IMR-90 (cell line): ENCODE measurements around the gene PIK3CA. TPM values are rescaled to one million over a fixed set of nuclear protein-coding genes. Genes with fewer than 3 reads are reported as not detected.

ENCODE experiments used
- ATAC-seq: fragments of 200-7000 bp; cut with Tn5 transposase; 2 replicates; pipeline ENCODE4 v1.9.1; 2020; ENCODE audit warnings: low read depth, mild to moderate bottlenecking, moderate library complexity
- BruUV-seq: library from RNA; stranded (reverse); fragments of 400-500 nt; replicated peaks from 2 replicates; lab custom pipeline; 2021; lab: Mats Ljungman, UMichigan
- CTCF ChIA-PET: fragments of 300-600 bp; formaldehyde crosslinking; extraction: SDS; loops from one replicate; lab custom pipeline; 2021; ENCODE audit warnings: antibody characterized with exemption; lab: Yijun Ruan, JAX
- POLR2A ChIA-PET: fragments of 300-600 bp; sonication (Branson Sonifier 250); formaldehyde crosslinking; loops from one replicate; lab custom pipeline; 2022; ENCODE audit warnings: antibody characterized with exemption; ENCODE audit not compliant: unreplicated experiment; lab: Charles Lee
- DNase-seq: peaks from one replicate; pipeline ENCODE4 v3.0.0; 2013
- H2AFZ ChIP-seq: replicated peaks from 2 replicates; pipeline ENCODE3; 2013; ENCODE audit warnings: low read length, mild to moderate bottlenecking; ENCODE audit not compliant: poor library complexity
- H2AK5ac ChIP-seq: 2 replicates; pipeline ENCODE4 v1.6.1; 2013; ENCODE audit warnings: low read depth, low read length, inconsistent platforms
- H2AK9ac ChIP-seq: replicated peaks from 2 replicates; pipeline ENCODE3; 2013; ENCODE audit warnings: mild to moderate bottlenecking, low read depth, low read length, moderate library complexity; ENCODE audit not compliant: poor library complexity
- H2BK120ac ChIP-seq: 2 replicates; pipeline ENCODE4 v1.6.1; 2013; ENCODE audit warnings: low read depth, low read length, inconsistent platforms
- H2BK15ac ChIP-seq: 3 replicates; pipeline ENCODE4 v1.6.1; 2013; ENCODE audit warnings: low read depth, low read length, inconsistent platforms
- H2BK20ac ChIP-seq: 2 replicates; pipeline ENCODE4 v1.6.1; 2013; ENCODE audit warnings: low read depth, mild to moderate bottlenecking, inconsistent platforms, low read length, moderate library complexity
- H2BK5ac ChIP-seq: 2 replicates; pipeline ENCODE4 v1.6.1; 2013; ENCODE audit warnings: mild to moderate bottlenecking, low read depth, low read length, inconsistent platforms; ENCODE audit not compliant: poor library complexity, severe bottlenecking
- H3K14ac ChIP-seq: replicated peaks from 2 replicates; pipeline ENCODE4 v1.6.1; 2013; ENCODE audit warnings: low read depth, low read length, inconsistent platforms
- H3K18ac ChIP-seq: 2 replicates; pipeline ENCODE4 v1.6.1; 2013; ENCODE audit warnings: low read depth, low read length, control low read depth
- H3K23ac ChIP-seq: 2 replicates; pipeline ENCODE4 v1.6.1; 2013; ENCODE audit warnings: low read depth, low read length, inconsistent platforms
- H3K27ac ChIP-seq: 2 replicates; pipeline ENCODE4 v1.5.1; 2013; ENCODE audit warnings: mild to moderate bottlenecking, control low read depth, low read length; ENCODE audit not compliant: insufficient read depth
- H3K27me3 ChIP-seq: 2 replicates; pipeline ENCODE4 v1.6.1; 2013; ENCODE audit warnings: low read length; ENCODE audit not compliant: control insufficient read depth, insufficient read depth
- H3K36me3 ChIP-seq: 2 replicates; pipeline ENCODE4 v1.6.1; 2013; ENCODE audit warnings: low read length, mixed read lengths; ENCODE audit not compliant: control insufficient read depth, insufficient read depth
- H3K4ac ChIP-seq: 2 replicates; pipeline ENCODE4 v1.6.1; 2013; ENCODE audit warnings: low read depth, low read length, inconsistent platforms
- H3K4me1 ChIP-seq: 2 replicates; pipeline ENCODE4 v1.6.1; 2013; ENCODE audit warnings: low read length, mixed read lengths; ENCODE audit not compliant: control insufficient read depth, insufficient read depth
- H3K4me2 ChIP-seq: 2 replicates; pipeline ENCODE4 v1.6.1; 2013; ENCODE audit warnings: low read depth, mild to moderate bottlenecking, control low read depth, low read length, moderate library complexity
- H3K4me3 ChIP-seq: 2 replicates; pipeline ENCODE4 v1.5.1; 2013; ENCODE audit warnings: low read depth, mild to moderate bottlenecking, control low read depth, low read length, moderate library complexity; ENCODE audit not compliant: insufficient read depth
- H3K56ac ChIP-seq: 2 replicates; pipeline ENCODE4 v1.6.1; 2013; ENCODE audit warnings: low read length, inconsistent platforms; ENCODE audit not compliant: insufficient read depth; ENCODE audit errors: extremely low read depth
- H3K79me1 ChIP-seq, 2 experiments: 2 replicates each; pipeline ENCODE4 v1.6.1; 2013; ENCODE audit warnings: low read length in 2 of 2, inconsistent platforms in 1 of 2, low read depth in 1 of 2
- H3K9ac ChIP-seq: 2 replicates; pipeline ENCODE4 v1.6.1; 2013; ENCODE audit warnings: low read depth, low read length, control low read depth
- H3K9me1 ChIP-seq: 2 replicates; pipeline ENCODE4 v1.6.1; 2013; ENCODE audit warnings: low read length, inconsistent platforms; ENCODE audit not compliant: insufficient read depth
- H3K9me3 ChIP-seq: 2 replicates; pipeline ENCODE4 v1.6.1; 2013; ENCODE audit warnings: low read length; ENCODE audit not compliant: control insufficient read depth, insufficient read depth
- H4K20me1 ChIP-seq: 2 replicates; pipeline ENCODE4 v1.6.1; 2013; ENCODE audit warnings: low read length, inconsistent platforms; ENCODE audit not compliant: insufficient read depth
- H4K5ac ChIP-seq: 2 replicates; pipeline ENCODE4 v1.6.1; 2013; ENCODE audit warnings: mild to moderate bottlenecking, low read depth, low read length, control low read depth
- H4K8ac ChIP-seq, 2 experiments: 2 replicates each; pipeline ENCODE4 v1.6.1; 2013; ENCODE audit warnings: low read depth in 2 of 2, low read length in 2 of 2, control low read depth in 1 of 2, inconsistent platforms in 1 of 2
- H4K91ac ChIP-seq: 2 replicates; pipeline ENCODE4 v1.6.1; 2013; ENCODE audit warnings: low read depth, low read length, inconsistent platforms; ENCODE audit not compliant: insufficient read depth
- BHLHE40 ChIP-seq: fragments of 150-350 bp; IDR thresholded peaks from 2 replicates; pipeline ENCODE4 v1.6.1; 2016; ENCODE audit warnings: mild to moderate bottlenecking, low read depth, low read length
- CEBPB ChIP-seq: IDR thresholded peaks from 2 replicates; pipeline ENCODE4 v1.6.1; 2012; ENCODE audit warnings: low read depth, low read length, improper control_type of control experiment
- CHD1 ChIP-seq: IDR thresholded peaks from 2 replicates; pipeline ENCODE4 v1.6.1; 2012; ENCODE audit warnings: low read depth, low read length, improper control_type of control experiment
- FOS ChIP-seq: fragments of 150-350 bp; IDR thresholded peaks from 2 replicates; pipeline ENCODE4 v1.6.1; 2016; ENCODE audit warnings: low read depth, low read length
- MAFK ChIP-seq: IDR thresholded peaks from 2 replicates; pipeline ENCODE4 v1.6.1; 2012; ENCODE audit warnings: low read depth, low read length, improper control_type of control experiment
- MAZ ChIP-seq: IDR thresholded peaks from 2 replicates; pipeline ENCODE4 v1.6.1; 2012; ENCODE audit warnings: low read depth, mild to moderate bottlenecking, low read length, improper control_type of control experiment, moderate library complexity, borderline replicate concordance
- MXI1 ChIP-seq: IDR thresholded peaks from 2 replicates; pipeline ENCODE4 v1.6.1; 2012; ENCODE audit warnings: low read depth, mild to moderate bottlenecking, low read length, moderate library complexity, borderline replicate concordance
- NFE2L2 ChIP-seq: fragments of 150-350 bp; IDR thresholded peaks from 2 replicates; pipeline ENCODE4 v1.6.1; 2016; ENCODE audit warnings: low read depth, mild to moderate bottlenecking, low read length
- POLR2A ChIP-seq: IDR thresholded peaks from 2 replicates; pipeline ENCODE4 v1.6.1; 2012; ENCODE audit warnings: mild to moderate bottlenecking, low read depth, low read length
- RAD21 ChIP-seq: IDR thresholded peaks from 2 replicates; pipeline ENCODE4 v1.6.1; 2012; ENCODE audit warnings: low read length, improper control_type of control experiment
- RCOR1 ChIP-seq: IDR thresholded peaks from 2 replicates; pipeline ENCODE4 v1.6.1; 2012; ENCODE audit warnings: mild to moderate bottlenecking, low read length, improper control_type of control experiment; ENCODE audit not compliant: insufficient replicate concordance
- RFX5 ChIP-seq: IDR thresholded peaks from 2 replicates; pipeline ENCODE4 v1.8.0; 2012; ENCODE audit warnings: low read depth, mild to moderate bottlenecking, low read length, moderate library complexity
- SMC3 ChIP-seq: fragments of 150-350 bp; IDR thresholded peaks from 2 replicates; pipeline ENCODE4 v1.6.1; 2016; ENCODE audit warnings: low read depth, mild to moderate bottlenecking, antibody characterized with exemption, low read length, moderate library complexity
- WGBS, 2 experiments: methylation state at CpG; one replicate each; pipeline versions ENCODE4 v1.1.5 to v1.1.7; 2013; ENCODE audit warnings: missing lambda C conversion rate in 2 of 2; ENCODE audit not compliant: insufficient read length in 1 of 2; ENCODE audit errors: extremely low coverage in 2 of 2; 5-methylcytosine and 5-hydroxymethylcytosine counted together
- dilution Hi-C: fragments of 300-500 bp; cut with HindIII; formaldehyde crosslinking; loops from one replicate; pipeline ENCODE4 v1.14.3; 2018; ENCODE audit warnings: low sequenced_read_pairs; ENCODE audit not compliant: unreplicated experiment
- in situ Hi-C: fragments of 300-500 bp; cut with MboI; formaldehyde crosslinking; loops from 3 replicates; pipeline ENCODE4 v1.14.3; 2019; ENCODE audit warnings: low sequenced_read_pairs, inconsistent platforms, mixed read lengths
- intact Hi-C: fragments of 100-400 bp; cut with micrococcal nuclease; formaldehyde crosslinking; loops from 2 replicates; pipeline ENCODE4 v1.10.0; 2022
- polyA plus RNA-seq, 3 experiments: library from polyadenylated mRNA; depleted of rRNA; stranded (reverse); fragments of >200 nt; gene quantifications; 2 replicates each; pipeline ENCODE4 v1.2.3, GENCODE V29; 2012; ENCODE audit warnings: low replicate concordance in 1 of 3
- total RNA-seq: library from RNA; depleted of rRNA; stranded (reverse); fragments of >200 nt; gene quantifications from 2 replicates; pipeline ENCODE4 v1.2.3, GENCODE V29; 2012
- TF ChIP-seq, protein P1 (sequence below): fragments of 150-350 bp; IDR thresholded peaks from 2 replicates; pipeline ENCODE4 v1.6.1; 2017; ENCODE audit warnings: mild to moderate bottlenecking, antibody characterized with exemption, low read length, low read depth
- TF ChIP-seq, protein P2 (sequence below): conservative IDR thresholded peaks from 2 replicates; pipeline ENCODE4 v1.5.1; 2012; ENCODE audit warnings: mild to moderate bottlenecking, low read depth, low read length, improper control_type of control experiment

The PIK3CA gene
- total and polyA plus RNA-seq, 2 of the 4 experiments (the other 2 are of a cell fraction), result 5.7 to 22.4 TPM

DNA sequence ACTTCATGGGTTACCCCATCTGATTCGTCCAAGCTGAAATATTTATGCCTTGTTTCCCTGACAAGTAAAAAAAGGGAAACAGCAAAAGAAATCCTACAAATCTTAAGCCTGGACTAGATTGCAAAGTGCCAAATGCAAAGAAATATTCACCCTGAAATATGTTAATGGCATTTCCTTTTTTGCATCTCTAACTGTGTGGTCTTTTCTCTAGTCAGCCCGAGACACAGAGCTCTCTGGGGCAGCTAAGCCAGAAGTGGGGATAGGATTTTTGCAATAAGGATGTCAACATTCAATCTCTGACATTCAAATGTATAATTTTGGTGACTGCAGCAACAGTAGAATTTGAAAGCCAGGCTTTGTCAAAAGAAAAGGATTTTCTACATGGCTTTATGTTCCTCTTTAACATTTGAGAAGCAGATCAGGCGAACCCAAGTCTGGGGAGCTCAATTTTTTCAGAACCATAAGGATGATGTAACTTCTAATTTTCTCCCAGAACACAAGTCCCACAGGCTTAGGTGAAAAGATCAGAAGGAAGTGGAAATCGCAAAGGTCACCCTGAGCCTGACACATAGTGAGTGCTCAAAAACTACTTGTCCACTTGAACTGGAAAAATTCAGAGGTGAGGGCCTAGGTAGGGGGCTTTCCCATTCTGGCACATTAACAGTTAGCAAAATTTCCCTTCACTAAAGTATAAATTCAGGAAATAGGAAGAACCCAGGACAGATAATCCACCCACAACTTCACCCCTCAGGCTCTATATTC is 131.0 kb downstream of the PIK3CA start:
- Histone ChIP-seq H3K36me3 (no peaks in the 10 kb centered on the region), H2BK15ac (no peak overlapping the region), H3K9ac (no peak overlapping the region), H2BK120ac (no peak overlapping the region), H3K4me3 (no peak overlapping the region), H4K91ac (no peak overlapping the region), H3K27me3 (peaks cover 4% of the 10 kb centered on the region; the same call in 1 of the 2 replicates), H3K79me1 (no peaks in the 10 kb centered on the region), H3K9me1 (no peaks in the 10 kb centered on the region), H3K4me2 (no peak overlapping the region), H4K8ac (no peak overlapping the region), H3K4ac (no peak overlapping the region), H2BK5ac (no peak overlapping the region), H2BK20ac (no peak overlapping the region), H3K56ac (no peak overlapping the region), H3K18ac (no peak overlapping the region), H2AK5ac (no peak overlapping the region), H3K4me1 (no peaks in the 10 kb centered on the region), H3K9me3 (no peaks in the 10 kb centered on the region), H4K5ac (no peak overlapping the region), H2AFZ (no peak overlapping the region), H3K23ac (no peak overlapping the region), H4K20me1 (no peaks in the 10 kb centered on the region), H3K27ac (no peak overlapping the region), H3K14ac (no peak overlapping the region), H2AK9ac (no peak overlapping the region)
- in situ Hi-C loops (no loop called here), intact Hi-C loops (loop anchor here (10.0 kb wide), 1 partner anchor 854 kb away; no protein-coding TSS in a partner anchor), dilution Hi-C loops (loop anchor here (25.0 kb wide), 1 partner anchor 167 kb away; no protein-coding TSS in a partner anchor)
- no TSS peak for BruUV-seq
- CTCF ChIA-PET, result no interaction called here
- DNase-seq (no peak), ATAC-seq (no peak; the same call in 1 of the 2 replicates)
- POLR2A ChIA-PET, result no interaction called here
- WGBS, 2 experiments, result no CpG with 5 or more reads among the region's 4 CpGs
- no peak for TF ChIP-seq POLR2A
- TF ChIP-seq, protein P1, sequence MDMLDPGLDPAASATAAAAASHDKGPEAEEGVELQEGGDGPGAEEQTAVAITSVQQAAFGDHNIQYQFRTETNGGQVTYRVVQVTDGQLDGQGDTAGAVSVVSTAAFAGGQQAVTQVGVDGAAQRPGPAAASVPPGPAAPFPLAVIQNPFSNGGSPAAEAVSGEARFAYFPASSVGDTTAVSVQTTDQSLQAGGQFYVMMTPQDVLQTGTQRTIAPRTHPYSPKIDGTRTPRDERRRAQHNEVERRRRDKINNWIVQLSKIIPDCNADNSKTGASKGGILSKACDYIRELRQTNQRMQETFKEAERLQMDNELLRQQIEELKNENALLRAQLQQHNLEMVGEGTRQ, result no peak
- TF ChIP-seq, protein P2, sequence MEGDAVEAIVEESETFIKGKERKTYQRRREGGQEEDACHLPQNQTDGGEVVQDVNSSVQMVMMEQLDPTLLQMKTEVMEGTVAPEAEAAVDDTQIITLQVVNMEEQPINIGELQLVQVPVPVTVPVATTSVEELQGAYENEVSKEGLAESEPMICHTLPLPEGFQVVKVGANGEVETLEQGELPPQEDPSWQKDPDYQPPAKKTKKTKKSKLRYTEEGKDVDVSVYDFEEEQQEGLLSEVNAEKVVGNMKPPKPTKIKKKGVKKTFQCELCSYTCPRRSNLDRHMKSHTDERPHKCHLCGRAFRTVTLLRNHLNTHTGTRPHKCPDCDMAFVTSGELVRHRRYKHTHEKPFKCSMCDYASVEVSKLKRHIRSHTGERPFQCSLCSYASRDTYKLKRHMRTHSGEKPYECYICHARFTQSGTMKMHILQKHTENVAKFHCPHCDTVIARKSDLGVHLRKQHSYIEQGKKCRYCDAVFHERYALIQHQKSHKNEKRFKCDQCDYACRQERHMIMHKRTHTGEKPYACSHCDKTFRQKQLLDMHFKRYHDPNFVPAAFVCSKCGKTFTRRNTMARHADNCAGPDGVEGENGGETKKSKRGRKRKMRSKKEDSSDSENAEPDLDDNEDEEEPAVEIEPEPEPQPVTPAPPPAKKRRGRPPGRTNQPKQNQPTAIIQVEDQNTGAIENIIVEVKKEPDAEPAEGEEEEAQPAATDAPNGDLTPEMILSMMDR, result no peak
- no peak for TF ChIP-seq RFX5
- no peak for TF ChIP-seq NFE2L2
- no peak for TF ChIP-seq SMC3
- no peak for TF ChIP-seq RAD21
- no peak for TF ChIP-seq MXI1
- TF ChIP-seq RCOR1, result no peak
- no peak for TF ChIP-seq CEBPB
- TF ChIP-seq MAZ, result no peak
- no peak for TF ChIP-seq MAFK
- TF ChIP-seq FOS, result no peak
- no peak for TF ChIP-seq BHLHE40
- no peak for TF ChIP-seq CHD1
